ENCODE results near the gene TP53I13. TPM values are rescaled to one million over a fixed set of nuclear protein-coding genes. Genes with fewer than 3 reads are reported as not detected.

The TP53I13 gene
- total RNA-seq, 1 experiment from 2014 or later, result 28.1 TPM

DNA sequence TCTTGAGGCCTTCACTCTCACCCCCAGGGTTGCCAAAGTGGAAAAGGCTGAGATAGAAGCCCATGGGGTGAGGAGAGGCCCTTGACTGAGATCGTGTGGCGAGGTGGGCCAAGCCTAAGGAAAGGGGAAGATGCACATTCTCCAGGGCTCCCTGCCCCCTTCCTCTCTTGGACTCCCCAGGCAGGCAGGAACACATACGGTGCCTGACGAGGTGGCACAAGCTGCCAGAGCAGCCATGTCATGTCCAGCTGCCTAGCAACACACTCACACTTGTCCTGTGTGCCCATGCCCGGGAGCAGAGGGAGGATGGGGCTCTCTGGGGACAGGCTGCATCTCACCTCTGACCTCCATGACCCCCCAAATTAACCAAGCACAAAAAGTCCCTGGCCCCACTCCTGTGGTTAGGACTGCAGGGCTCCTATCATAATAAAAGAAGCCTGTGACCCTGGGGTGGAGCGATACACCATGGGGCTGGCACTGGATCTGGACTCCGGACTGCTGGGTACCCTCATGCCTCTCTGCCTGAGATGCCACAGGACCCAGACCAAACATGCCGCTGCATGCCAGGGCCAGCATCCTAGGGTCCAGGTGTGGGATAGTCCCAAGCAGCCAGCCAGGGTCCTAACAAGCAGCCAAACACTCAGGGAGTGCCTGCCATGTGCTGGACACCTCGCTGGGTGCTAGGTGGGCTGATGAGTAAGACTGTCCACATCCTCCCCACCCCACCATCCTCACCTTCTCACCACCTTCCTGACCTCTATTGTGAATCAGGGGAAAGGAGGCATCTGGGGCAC lies 18.4 kb downstream of the TP53I13 start:
- Histone ChIP-seq H3K9me3 (ENCODE audit: control insufficient read depth, low read depth, low read length) (no peaks in the 10 kb centered on the region), H3K4me2 (ENCODE audit: insufficient read depth, insufficient read length, low read length) (no peak overlapping the region), H2BK5ac (ENCODE audit: insufficient read length, low read length) (no peak overlapping the region), H2BK12ac (ENCODE audit: insufficient read length, low read depth, low read length) (no peak overlapping the region), H4K91ac (ENCODE audit: insufficient read length, low read depth, low read length) (no peak overlapping the region), H2AK5ac (ENCODE audit: insufficient read length, low read length) (no peak overlapping the region), H4K20me1 (ENCODE audit: control insufficient read depth, insufficient read depth, insufficient read length) (no peaks in the 10 kb centered on the region), H3K4me1 (ENCODE audit: insufficient read depth, low read length) (peaks cover 15% of the 10 kb centered on the region; the same call in 1 of the 2 replicates), H3K79me1 (ENCODE audit: insufficient read depth, low read depth, low read length, poor library complexity, severe bottlenecking) (peaks cover 4% of the 10 kb centered on the region), H2BK20ac (ENCODE audit: low read depth, low read length, poor library complexity, severe bottlenecking) (no peak overlapping the region), H3K9ac (ENCODE audit: extremely low read depth, insufficient read length, low read length) (no peak overlapping the region), H3K27me3 (ENCODE audit: insufficient read depth, low read length) (no peaks in the 10 kb centered on the region), H3K18ac (ENCODE audit: insufficient read length, low read depth, low read length) (no peak overlapping the region), H3K27ac (ENCODE audit: insufficient read length, low read depth, low read length) (no peak overlapping the region), H3K4ac (ENCODE audit: low read depth, low read length) (no peak overlapping the region), H2BK120ac (ENCODE audit: low read depth, low read length, poor library complexity, severe bottlenecking) (no peak overlapping the region), H3K14ac (ENCODE audit: insufficient read depth, low read length) (no peak overlapping the region), H2AFZ (ENCODE audit: low read length) (no peak overlapping the region), H2BK15ac (ENCODE audit: low read depth, low read length) (no peak overlapping the region), H3K23ac (ENCODE audit: insufficient read length, low read depth, low read length) (no peak overlapping the region), H3K79me2 (ENCODE audit: insufficient read depth, low read length) (peaks cover 23% of the 10 kb centered on the region; the same call in 1 of the 2 replicates), H4K5ac (ENCODE audit: insufficient read length, low read depth, low read length) (no peak overlapping the region), H3K23me2 (ENCODE audit: insufficient read length, low read depth, low read length, poor library complexity, severe bottlenecking) (peaks cover 28% of the 10 kb centered on the region), H3K56ac (ENCODE audit: insufficient read length, low read depth, low read length) (no peak overlapping the region), H3T11ph (ENCODE audit: low read length) (no peak overlapping the region), H4K8ac (replicated peaks; ENCODE audit: insufficient read length, low read depth, low read length) (no peak overlapping the region)
- H3K4me1 Mint-ChIP-seq, result peaks cover 42 to 56% of the 10 kb centered on the region in 2 experiments
- H3K36me3 Mint-ChIP-seq (ENCODE audit: insufficient read depth in 1 of 3, low read depth in 3 of 3), result peaks cover 12 to 21% (median 18%) of the 10 kb centered on the region in 3 experiments; a peak in 6 of 7 replicates
- peaks cover 3% of the 10 kb centered on the region; the same call in 1 of the 2 replicates for H3K27me3 Mint-ChIP-seq (ENCODE audit: low read depth)
- no peak for DNase-seq
- no CpG with 5 or more reads among the region's 9 CpGs for WGBS (ENCODE audit: extremely low coverage, insufficient read length, low lambda C conversion rate)
- H3K4me3 Mint-ChIP-seq, result no peak overlapping the region; a peak in 1 of 5 replicates
- TF ChIP-seq, protein P1, sequence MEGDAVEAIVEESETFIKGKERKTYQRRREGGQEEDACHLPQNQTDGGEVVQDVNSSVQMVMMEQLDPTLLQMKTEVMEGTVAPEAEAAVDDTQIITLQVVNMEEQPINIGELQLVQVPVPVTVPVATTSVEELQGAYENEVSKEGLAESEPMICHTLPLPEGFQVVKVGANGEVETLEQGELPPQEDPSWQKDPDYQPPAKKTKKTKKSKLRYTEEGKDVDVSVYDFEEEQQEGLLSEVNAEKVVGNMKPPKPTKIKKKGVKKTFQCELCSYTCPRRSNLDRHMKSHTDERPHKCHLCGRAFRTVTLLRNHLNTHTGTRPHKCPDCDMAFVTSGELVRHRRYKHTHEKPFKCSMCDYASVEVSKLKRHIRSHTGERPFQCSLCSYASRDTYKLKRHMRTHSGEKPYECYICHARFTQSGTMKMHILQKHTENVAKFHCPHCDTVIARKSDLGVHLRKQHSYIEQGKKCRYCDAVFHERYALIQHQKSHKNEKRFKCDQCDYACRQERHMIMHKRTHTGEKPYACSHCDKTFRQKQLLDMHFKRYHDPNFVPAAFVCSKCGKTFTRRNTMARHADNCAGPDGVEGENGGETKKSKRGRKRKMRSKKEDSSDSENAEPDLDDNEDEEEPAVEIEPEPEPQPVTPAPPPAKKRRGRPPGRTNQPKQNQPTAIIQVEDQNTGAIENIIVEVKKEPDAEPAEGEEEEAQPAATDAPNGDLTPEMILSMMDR (conservative IDR thresholded peaks at IDR 0.05), result no peak
- H3K9me3 Mint-ChIP-seq, result no peaks in the 10 kb centered on the region
- H3K27ac Mint-ChIP-seq, result no peak overlapping the region

All from H9 (cell line).